Brain microvascular endothelial cell (primary cell): ENCODE data around the gene MRO.

Experiments
- DNase-seq: peaks from one replicate; pipeline ENCODE4 v3.0.0-alpha.2; 2020
- H3K27ac ChIP-seq: fragments of 250-450 bp; sonication (Bioruptor Pico); 2 replicates; pipeline ENCODE4 v1.5.1; 2020; ENCODE audit warnings: mild to moderate bottlenecking, moderate library complexity
- H3K27me3 ChIP-seq: fragments of 250-450 bp; sonication (Bioruptor Pico); replicated peaks from 2 replicates; pipeline ENCODE4 v1.5.1; 2020; ENCODE audit warnings: mild to moderate bottlenecking
- H3K36me3 ChIP-seq: fragments of 250-450 bp; sonication (Bioruptor Pico); replicated peaks from 2 replicates; pipeline ENCODE4 v1.5.1; 2020; ENCODE audit warnings: mild to moderate bottlenecking
- H3K4me3 ChIP-seq: 2 replicates; pipeline ENCODE4 v1.5.1; 2011; ENCODE audit warnings: low read depth, mild to moderate bottlenecking, control low read depth, low read length, moderate library complexity
- in situ Hi-C: cut with HindIII; loops from 2 replicates; pipeline ENCODE4 v1.10.0; 2017; ENCODE audit warnings: low sequenced_read_pairs, low pct_ligation_motif_present
- TF ChIP-seq, protein P1 (sequence below): IDR thresholded peaks from 2 replicates; pipeline ENCODE4 v1.5.1; 2011; ENCODE audit warnings: low read depth, mild to moderate bottlenecking, moderate library complexity, low read length, control low read depth, inconsistent platforms; ENCODE audit errors: missing control alignments

The MRO gene

DNA sequence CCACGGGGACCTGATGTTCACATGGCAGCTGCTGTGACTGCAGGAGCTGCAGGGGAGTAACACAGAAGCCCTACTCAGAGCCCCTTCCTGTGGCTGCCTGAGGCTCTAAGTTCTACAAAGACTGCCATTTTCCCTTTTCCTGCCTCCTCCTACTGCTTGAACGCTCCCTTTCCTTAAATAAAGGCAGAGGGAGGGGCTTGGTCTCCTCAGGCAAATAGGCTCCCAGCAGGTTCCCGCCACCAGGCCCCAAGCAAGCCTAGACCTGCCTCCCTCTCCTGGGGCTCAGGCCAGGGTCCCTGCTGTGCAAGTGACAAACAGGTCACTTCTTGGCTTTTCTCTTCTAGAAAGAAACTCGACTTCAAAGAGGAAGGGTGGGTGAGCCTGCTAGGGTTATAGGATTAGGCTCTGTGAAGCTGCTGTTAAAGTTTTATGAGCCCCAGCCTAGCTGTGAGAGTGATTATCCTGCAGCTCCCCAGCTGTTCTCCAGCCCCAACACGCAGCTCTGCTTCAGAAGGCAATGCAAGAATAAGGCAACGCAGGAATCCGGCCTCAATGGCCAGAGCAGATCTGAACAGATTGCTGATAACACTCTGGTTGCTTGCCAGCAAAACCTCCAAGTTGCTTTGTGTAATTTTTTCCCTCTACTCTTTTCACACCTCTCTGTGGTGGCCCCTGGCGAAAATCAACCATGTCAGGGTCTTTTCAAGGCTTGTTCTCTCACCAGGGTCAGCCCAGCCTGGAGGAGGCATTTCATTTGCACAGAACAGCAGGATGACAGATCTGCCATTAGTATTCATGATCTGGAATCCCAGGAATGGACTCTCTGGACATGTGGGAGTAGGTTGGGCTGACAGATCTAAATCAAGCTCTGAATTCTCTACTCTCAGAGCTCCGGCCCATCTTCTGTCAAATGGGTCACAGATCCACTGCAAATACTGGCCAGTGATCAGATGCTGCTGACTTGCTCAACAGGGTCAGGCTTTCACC, 71.3 kb downstream of the MRO start:
- TF ChIP-seq, protein P1, sequence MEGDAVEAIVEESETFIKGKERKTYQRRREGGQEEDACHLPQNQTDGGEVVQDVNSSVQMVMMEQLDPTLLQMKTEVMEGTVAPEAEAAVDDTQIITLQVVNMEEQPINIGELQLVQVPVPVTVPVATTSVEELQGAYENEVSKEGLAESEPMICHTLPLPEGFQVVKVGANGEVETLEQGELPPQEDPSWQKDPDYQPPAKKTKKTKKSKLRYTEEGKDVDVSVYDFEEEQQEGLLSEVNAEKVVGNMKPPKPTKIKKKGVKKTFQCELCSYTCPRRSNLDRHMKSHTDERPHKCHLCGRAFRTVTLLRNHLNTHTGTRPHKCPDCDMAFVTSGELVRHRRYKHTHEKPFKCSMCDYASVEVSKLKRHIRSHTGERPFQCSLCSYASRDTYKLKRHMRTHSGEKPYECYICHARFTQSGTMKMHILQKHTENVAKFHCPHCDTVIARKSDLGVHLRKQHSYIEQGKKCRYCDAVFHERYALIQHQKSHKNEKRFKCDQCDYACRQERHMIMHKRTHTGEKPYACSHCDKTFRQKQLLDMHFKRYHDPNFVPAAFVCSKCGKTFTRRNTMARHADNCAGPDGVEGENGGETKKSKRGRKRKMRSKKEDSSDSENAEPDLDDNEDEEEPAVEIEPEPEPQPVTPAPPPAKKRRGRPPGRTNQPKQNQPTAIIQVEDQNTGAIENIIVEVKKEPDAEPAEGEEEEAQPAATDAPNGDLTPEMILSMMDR, result no peak
- H3K4me3 ChIP-seq, result no peak overlapping the region
- in situ Hi-C loops, result no loop called here
- no peaks in the 10 kb centered on the region for H3K36me3 ChIP-seq
- no peaks in the 10 kb centered on the region for H3K27me3 ChIP-seq
- no peak overlapping the region for H3K27ac ChIP-seq
- no peak for DNase-seq

DNA sequence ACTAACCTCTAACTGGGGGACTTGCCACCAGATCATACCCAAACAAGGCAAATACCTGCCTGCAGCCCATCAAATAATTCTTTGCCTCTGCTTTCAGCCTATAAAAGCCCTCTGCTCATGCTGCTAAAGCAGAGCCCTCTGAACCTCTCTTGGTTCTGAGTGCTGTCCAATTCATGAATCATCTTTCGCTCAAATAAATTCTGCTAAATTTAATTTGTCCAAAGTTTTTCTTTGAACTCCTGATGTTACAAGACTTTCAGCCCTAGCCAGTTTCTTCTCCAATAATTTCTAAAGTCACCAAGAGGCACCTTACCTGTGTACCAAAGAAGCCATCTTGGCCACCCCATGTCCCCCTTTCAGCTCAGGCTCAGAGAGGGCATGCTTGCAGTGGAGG, 72.0 kb downstream of the MRO start:
- Histone ChIP-seq H3K4me3 (no peak overlapping the region), H3K36me3 (no peaks in the 10 kb centered on the region), H3K27me3 (no peaks in the 10 kb centered on the region), H3K27ac (no peak overlapping the region)
- in situ Hi-C loops, result no loop called here
- TF ChIP-seq, protein P1, result no peak
- no peak for DNase-seq

DNA sequence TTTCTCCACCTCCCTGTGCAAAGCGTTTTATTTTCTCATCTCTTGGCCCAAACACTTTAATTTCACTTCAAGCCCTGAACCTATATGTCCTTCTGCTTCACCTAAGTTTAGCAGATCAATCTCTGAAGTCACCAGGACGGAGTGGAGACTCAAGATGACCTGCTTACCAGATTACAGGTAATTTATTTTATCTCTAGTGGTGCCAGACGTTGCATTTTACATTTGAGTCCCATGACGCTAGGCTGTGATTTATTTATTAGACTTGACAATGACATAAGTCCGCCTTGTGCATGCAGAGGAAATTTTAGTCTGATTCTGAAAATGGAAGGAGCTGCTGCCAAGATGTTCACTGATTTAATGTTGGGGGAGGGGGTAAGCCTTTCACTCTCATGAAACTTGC, 73.9 kb downstream of the MRO start:
- no peak for DNase-seq
- Histone ChIP-seq H3K4me3 (no peak overlapping the region), H3K36me3 (no peaks in the 10 kb centered on the region), H3K27ac (no peak overlapping the region), H3K27me3 (no peaks in the 10 kb centered on the region)
- in situ Hi-C loops, result no loop called here
- TF ChIP-seq, protein P1, result no peak
